Tibial nerve (tissue), 4 donors: ENCODE results near the gene CNPY3. TPM values are rescaled to one million over a fixed set of nuclear protein-coding genes. Genes with fewer than 3 reads are reported as not detected.
"Not testable (repeated sequence)": the region's sequence is repeated elsewhere in the genome, so short reads cannot be mapped to it uniquely, and the experiment has no call there.

ENCODE experiments used
- DNase-seq, 2 donors: peaks; one replicate each; pipeline ENCODE4 v3.0.0-alpha.2; 2019; ENCODE audit warnings: low spot score in 2 of 2
- H3K27ac ChIP-seq, 4 donors: fragments of 200-600 bp; sonication (generic) in 3 of 4; one replicate each; pipeline ENCODE4 v1.5.1; 2017 to 2019; ENCODE audit warnings: mild to moderate bottlenecking in 1 of 4
- H3K27me3 ChIP-seq, 2 donors: fragments of 200-600 bp; sonication (generic) in 1 of 2; one replicate each; pipeline versions ENCODE4 v1.5.1 to v1.6.0; 2017 to 2019
- H3K36me3 ChIP-seq, 3 donors: fragments of 200-600 bp; sonication (generic); one replicate each; pipeline ENCODE4 v1.5.1; 2018 to 2019
- H3K4me1 ChIP-seq, 4 donors: fragments of 200-600 bp; sonication (generic) in 3 of 4; one replicate each; pipeline ENCODE4 v1.5.1; 2017 to 2019
- H3K4me3 ChIP-seq, 4 donors: fragments of 200-600 bp; sonication (generic) in 3 of 4; one replicate each; pipeline ENCODE4 v1.5.1; 2017 to 2019; ENCODE audit warnings: mild to moderate bottlenecking in 1 of 4, moderate library complexity in 1 of 4
- H3K9me3 ChIP-seq, 4 donors: fragments of 200-600 bp; sonication (generic) in 3 of 4; one replicate each; pipeline ENCODE4 v1.5.1; 2017 to 2019
- CTCF ChIP-seq, 5 experiments: fragments of 200-600 bp in 3 of 5; fragments of 450-650 bp in 2 of 5; sonication (generic) in 3 of 5; IDR thresholded peaks; one replicate each; pipeline ENCODE4 v1.5.1; 2016 to 2019; ENCODE audit warnings: antibody characterized with exemption in 5 of 5, mild to moderate bottlenecking in 3 of 5, moderate library complexity in 2 of 5
- EP300 ChIP-seq, 2 donors: sonication (generic); formaldehyde crosslinking; IDR thresholded peaks; one replicate each; pipeline ENCODE4 v1.6.1; 2017; ENCODE audit warnings: antibody characterized with exemption in 2 of 2, mild to moderate bottlenecking in 1 of 2
- POLR2A ChIP-seq, 2 donors: fragments of 450-650 bp; IDR thresholded peaks; one replicate each; pipeline ENCODE4 v1.6.1; 2017; ENCODE audit warnings: antibody characterized with exemption in 2 of 2, mild to moderate bottlenecking in 2 of 2, moderate library complexity in 2 of 2
- WGBS, 2 donors: methylation state at CpG; one replicate each; pipeline ENCODE4 v1.1.5; 2018; 5-methylcytosine and 5-hydroxymethylcytosine counted together
- total RNA-seq, 4 donors: library from RNA; depleted of rRNA; stranded (reverse); fragments of >200 nt; gene quantifications; one replicate each; pipeline ENCODE4 v1.1.0, GENCODE V29; 2016

Gene CNPY3
- 10 to 100 TPM; 42.6 to 50.3 (median 47.1) TPM for total RNA-seq

GRCh38 chr6:42928986-42929820, at the start of gene CNPY3:
CNPY3 (plus strand) TSS chr6:42929480; CDS start chr6:42929571, 91 bp downstream.
- Histone ChIP-seq H3K36me3 (peaks cover 0 to 4% (median under 1%) of the 10 kb centered on the region in 3 donors), H3K27ac (peak within 1 kb of the TSS; percentile 85 to 96 (median 90)), H3K9me3 (no peaks in the 10 kb centered on the region), H3K4me3 (peak within 1 kb of the TSS; percentile 65 to 88 (median 84)), H3K4me1 (peaks cover 0 to 40% (median 22%) of the 10 kb centered on the region in 4 donors), H3K27me3 (peaks cover 3 to 17% of the 10 kb centered on the region in 2 donors)
- 0 to 1% methylated on average over 33 to 35 of the region's 63 CpGs for WGBS, 2 donors
- peak in 3 of 5 experiments; percentile 10 to 53 (median 50) for TF ChIP-seq CTCF (IDR thresholded peaks at IDR 0.05)
- TF ChIP-seq POLR2A (IDR thresholded peaks at IDR 0.05): peak in 1 of 2 donors; percentile 53
- TF ChIP-seq EP300 (IDR thresholded peaks at IDR 0.05): peak; percentile 25 to 84
- DNase-seq: peak; percentile 84 to 86

GRCh38 chr6:42880240-42880817, 49.0 kb upstream of the CNPY3 start:
- Histone ChIP-seq H3K27ac (peak overlapping the region; percentile 84 to 98 (median 90)), H3K36me3 (peaks cover 6 to 37% (median 20%) of the 10 kb centered on the region in 3 donors), H3K4me1 (peaks cover 0 to 48% (median 13%) of the 10 kb centered on the region in 4 donors), H3K4me3 (peak overlapping the region; percentile 45 to 72 (median 60))
- WGBS, 2 donors: 9 to 16% methylated on average over 25 of the region's 25 CpGs
- not testable (repeated sequence) for H3K27me3 ChIP-seq, DNase-seq, H3K9me3 ChIP-seq

GRCh38 chr6:42880871-42881270, 48.4 kb upstream of the CNPY3 start:
- not testable (repeated sequence) for H3K9me3 ChIP-seq, H3K27me3 ChIP-seq, DNase-seq
- peaks cover 6 to 42% (median 24%) of the 10 kb centered on the region in 3 donors for H3K36me3 ChIP-seq
- peak overlapping the region; percentile 45 to 72 (median 60) for H3K4me3 ChIP-seq
- H3K4me1 ChIP-seq: peaks cover 0 to 48% (median 13%) of the 10 kb centered on the region in 4 donors
- 86 to 90% methylated on average over 12 of the region's 12 CpGs for WGBS, 2 donors
- peak overlapping the region in 3 of 4 donors; percentile 89 to 98 (median 90) for H3K27ac ChIP-seq

GRCh38 chr6:42885702-42886101, 43.6 kb upstream of the CNPY3 start:
- Histone ChIP-seq H3K27me3 (no peaks in the 10 kb centered on the region), H3K27ac (no peak overlapping the region), H3K9me3 (no peaks in the 10 kb centered on the region), H3K4me3 (no peak overlapping the region), H3K36me3 (peaks cover 6 to 69% (median 24%) of the 10 kb centered on the region in 3 donors), H3K4me1 (peaks cover 0 to 42% (median 8%) of the 10 kb centered on the region in 4 donors)
- no peak for DNase-seq
- TF ChIP-seq CTCF (IDR thresholded peaks at IDR 0.05) (no peak), POLR2A (IDR thresholded peaks at IDR 0.05) (no peak), EP300 (IDR thresholded peaks at IDR 0.05) (no peak)
- WGBS, 2 donors: 73 to 82% methylated on average over 4 of the region's 4 CpGs

- not testable (repeated sequence) for DNase-seq, H3K27ac ChIP-seq, H3K27me3 ChIP-seq, H3K9me3 ChIP-seq, H3K4me3 ChIP-seq
- H3K36me3 ChIP-seq: peaks cover 2 to 53% (median 24%) of the 10 kb centered on the region in 3 donors
- WGBS, 2 donors: 88 to 98% methylated on average over 4 of the region's 4 CpGs
- H3K4me1 ChIP-seq: peaks cover 0 to 23% (median 6%) of the 10 kb centered on the region in 4 donors
These were observed 41.1 kb upstream of the CNPY3 start for GRCh38 chr6:42888201-42888600.

GRCh38 chr6:42889815-42890214, 39.5 kb upstream of the CNPY3 start:
- 50 to 60% methylated on average over 4 of the region's 4 CpGs for WGBS, 2 donors
- peaks cover 0 to 16% (median 6%) of the 10 kb centered on the region in 4 donors for H3K4me1 ChIP-seq
- H3K9me3 ChIP-seq: no peaks in the 10 kb centered on the region
- no peak for TF ChIP-seq POLR2A (IDR thresholded peaks at IDR 0.05)
- TF ChIP-seq CTCF (IDR thresholded peaks at IDR 0.05): no peak
- peak overlapping the region in 3 of 4 donors; percentile 81 to 92 (median 86) for H3K27ac ChIP-seq
- H3K4me3 ChIP-seq: peak overlapping the region; percentile 58 to 85 (median 72)
- H3K27me3 ChIP-seq: no peaks in the 10 kb centered on the region
- no peak for DNase-seq
- peaks cover 0 to 37% (median 9%) of the 10 kb centered on the region in 3 donors for H3K36me3 ChIP-seq
